Activated CD4-positive, alpha-beta T cell treated with anti-CD3 and anti-CD28 coated beads for 48 hours (primary cell): ENCODE data around the gene BCL2L13.
A peak's percentile ranks its signal among the peaks of the same experiment; 100 is the strongest.
"Not testable (repeated sequence)": the region's sequence is repeated elsewhere in the genome, so short reads cannot be mapped to it uniquely, and the experiment has no call there.

Source experiments
- DNase-seq: peaks from one replicate; pipeline ENCODE4 v3.0.0-alpha.2; 2020

Gene BCL2L13

GRCh38 chr22:17732251-17732854, 93.8 kb downstream of the BCL2L13 start:
- no peak for DNase-seq

DNA sequence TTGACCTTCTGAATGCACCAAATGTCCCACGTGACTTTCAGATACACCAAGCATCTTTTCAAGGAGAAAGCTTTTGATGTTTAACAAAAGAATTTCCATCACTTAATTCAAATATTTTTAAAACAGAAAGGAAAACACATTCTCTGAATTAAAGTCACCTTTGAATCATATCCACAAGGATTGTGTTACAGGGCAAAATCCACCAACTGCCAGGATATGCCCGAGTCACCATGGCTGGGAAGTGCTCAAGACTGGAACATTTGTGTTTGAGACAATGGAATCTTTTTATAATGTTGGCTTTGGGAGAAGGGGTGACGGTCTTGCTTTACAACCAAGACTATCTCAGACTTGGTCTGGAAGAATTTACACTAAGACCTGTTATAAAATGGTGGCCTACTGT, 94.9 kb downstream of the BCL2L13 start:
- DNase-seq: no peak

DNA sequence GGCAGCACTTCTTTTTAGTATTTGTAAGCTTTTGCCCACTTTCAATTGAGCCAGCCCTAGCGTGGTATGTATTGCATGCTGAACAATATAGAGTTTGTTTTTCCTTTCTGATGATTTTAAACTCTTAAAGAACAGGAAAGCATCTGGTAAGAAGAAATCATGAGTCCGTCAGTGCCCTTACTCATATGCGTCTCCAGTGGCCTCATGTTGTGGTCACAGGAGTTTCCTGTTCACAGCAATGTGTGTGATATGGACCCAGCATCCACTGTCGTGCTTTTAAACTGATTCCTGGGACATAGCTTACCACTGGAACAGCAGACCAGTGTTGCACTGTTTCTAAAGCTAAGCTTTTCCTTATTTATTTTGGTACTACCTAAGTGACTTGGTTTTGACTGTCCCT, 95.6 kb downstream of the BCL2L13 start:
- peak; percentile 48 for DNase-seq

- no peak for DNase-seq
Measured at GRCh38 chr22:17738386-17739128, 100.0 kb downstream of the BCL2L13 start.

DNA sequence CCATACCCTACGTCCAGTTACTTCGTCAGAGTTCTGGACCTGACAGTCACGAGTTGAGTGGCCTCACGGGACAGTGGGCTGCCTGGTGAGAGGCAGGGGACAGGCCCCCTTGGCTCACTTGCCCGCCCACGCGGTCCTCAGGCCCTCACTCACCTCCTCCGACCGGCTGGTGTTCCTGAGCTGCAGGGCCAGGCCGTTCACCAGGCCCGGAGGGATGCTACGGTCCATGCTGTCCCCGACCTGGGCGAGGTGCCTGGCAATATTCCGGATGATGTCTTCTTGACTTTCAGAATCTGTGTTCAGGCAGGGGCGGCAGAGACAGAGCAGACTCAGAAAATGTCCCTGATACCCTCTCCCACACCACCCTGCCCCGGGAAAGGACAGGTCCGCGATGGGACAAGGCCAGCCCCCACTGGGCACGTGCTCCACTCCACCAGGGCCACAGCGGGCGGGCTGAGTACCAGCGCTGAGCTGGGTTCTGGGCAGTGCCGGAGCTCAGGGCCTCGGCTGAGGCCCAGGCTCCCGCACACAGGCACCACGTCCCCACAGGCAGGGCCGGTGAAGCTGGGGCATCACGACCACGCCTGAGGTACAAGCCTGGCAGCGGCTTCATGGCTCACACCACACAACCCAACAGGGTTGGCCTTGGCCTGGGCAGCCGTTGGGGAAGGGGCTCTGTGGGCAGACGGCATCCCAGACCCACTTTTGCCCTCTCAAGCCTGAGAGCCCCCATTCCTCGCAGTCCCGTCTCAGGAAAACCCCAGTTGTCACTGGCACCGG, 100.8 kb downstream of the BCL2L13 start:
- no peak for DNase-seq

DNA sequence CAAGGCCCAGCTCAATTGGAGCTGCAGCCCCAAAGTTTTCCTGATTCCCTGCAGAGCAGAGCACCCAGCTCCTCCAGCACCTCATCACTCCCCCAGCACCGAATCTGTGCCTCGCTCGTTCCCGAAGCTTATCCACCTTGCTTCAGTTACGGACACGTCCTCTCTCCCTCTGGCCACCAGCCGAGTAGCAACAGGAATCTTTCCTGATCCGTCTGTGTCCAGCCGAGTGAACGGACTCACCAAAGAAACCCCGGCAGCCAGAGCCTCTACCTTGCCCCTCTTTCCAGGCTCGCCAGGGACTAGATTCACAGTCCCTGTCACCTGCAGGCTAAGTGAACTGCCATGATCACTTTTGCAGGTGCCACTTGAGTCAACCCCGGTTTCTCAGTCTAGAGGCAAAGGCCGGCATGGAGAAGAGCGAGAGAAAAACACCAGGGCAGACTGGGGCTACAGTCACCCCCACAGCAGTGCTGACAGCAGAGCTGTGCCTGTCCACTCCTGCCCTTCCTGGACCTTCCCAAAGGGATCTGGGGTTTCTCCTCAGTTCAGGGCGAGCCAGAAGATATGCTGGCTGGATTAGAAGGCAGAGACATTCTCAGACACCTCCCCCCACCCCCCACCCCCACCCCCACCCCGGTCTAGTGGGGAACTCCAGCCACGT, 103.4 kb downstream of the BCL2L13 start:
- no peak for DNase-seq

DNA sequence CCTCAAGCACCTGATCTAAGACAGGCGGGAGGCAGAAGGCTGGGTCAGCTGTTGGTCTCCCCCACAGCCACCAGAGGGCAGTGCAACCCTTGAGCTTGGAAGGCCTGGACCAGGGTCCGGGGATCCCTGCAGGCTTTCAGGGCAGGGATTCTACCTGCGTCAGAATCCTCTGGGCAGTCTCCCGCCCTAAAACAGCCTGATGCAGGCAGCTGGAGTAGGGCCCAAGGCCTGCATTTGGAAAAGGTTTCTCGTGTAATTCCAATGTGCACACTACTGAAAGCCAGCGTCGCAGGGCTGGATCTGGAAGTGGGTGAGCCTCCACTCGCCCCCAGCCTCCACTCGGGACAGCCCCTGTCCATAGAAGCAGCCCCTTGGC, 104.0 kb downstream of the BCL2L13 start:
- peak; percentile 81 for DNase-seq

- DNase-seq: no peak
Measured at GRCh38 chr22:17743661-17744411, 105.3 kb downstream of the BCL2L13 start.

GRCh38 chr22:17744430-17744829, 105.9 kb downstream of the BCL2L13 start:
- DNase-seq: no peak

GRCh38 chr22:17746916-17747315, 108.4 kb downstream of the BCL2L13 start:
- DNase-seq: no peak

DNA sequence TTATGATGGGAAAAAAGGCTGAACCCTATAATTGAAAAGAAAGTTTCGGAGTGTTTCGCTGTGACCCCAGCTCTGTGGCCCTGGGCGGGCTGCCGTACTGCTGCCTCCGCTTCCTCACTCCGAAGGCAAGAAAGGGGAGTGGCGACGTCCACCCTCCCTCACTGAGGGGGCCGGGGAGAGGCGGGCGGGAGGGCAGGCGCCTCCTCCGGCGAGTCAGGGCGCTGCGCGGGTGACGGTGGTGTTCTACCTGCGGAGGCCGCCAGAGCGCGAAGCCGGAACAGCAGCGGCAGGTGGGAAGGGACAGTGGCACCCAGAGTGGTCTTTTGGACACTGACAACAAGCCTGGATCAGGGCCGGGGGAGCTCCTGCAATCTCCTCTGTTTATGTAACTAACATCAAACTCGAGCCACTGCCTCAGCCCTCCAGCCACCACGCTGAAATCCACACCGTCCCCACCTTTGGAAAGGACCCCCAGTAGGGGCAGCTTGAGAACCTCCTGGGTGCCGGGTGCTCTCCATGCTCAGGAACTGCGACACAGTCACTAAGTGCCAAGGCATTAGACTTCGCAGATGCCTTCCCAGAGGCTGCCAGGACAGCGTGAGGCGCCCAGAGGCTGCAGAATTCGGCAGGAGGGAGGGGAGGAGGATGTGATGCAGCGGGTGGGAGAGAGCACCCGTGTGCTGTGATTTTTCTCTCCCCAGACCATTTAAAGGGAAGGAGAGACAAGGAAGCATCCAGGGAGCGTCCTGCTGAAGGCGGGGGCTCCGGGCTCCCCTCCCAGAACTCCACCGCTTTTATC, 110.2 kb downstream of the BCL2L13 start:
- no peak for DNase-seq

- DNase-seq: no peak
Measured at GRCh38 chr22:17749605-17750395, 111.2 kb downstream of the BCL2L13 start.

GRCh38 chr22:17751596-17751995, 113.0 kb downstream of the BCL2L13 start:
- DNase-seq: no peak

DNA sequence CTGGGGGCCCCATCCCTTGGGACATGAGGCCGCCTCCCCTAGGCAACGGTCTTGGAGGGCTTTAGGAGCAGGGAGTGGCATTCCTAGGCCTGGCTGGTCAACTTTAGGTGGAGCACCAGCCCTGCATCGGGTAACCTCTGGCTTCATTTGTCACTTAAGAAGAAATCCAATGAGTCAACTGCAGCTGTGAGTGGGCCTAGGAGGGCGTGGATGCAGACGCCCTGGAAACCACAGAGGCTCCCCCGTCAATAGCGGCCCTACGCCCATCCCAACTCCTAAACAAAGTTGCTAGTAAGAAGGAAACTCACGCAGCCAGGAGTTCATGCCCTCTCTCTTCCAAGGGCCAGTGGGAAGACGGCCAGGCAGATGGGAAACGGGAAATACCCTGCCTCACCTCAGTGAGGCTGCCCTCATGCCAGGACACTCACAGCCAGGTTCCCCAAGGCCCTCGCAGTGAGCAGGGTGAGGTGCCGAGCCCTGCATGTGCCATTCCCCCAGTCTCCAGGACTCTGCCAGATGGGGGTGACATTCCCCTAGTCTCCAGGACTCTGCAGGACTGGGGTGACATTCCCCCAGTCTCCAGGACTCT, 114.9 kb downstream of the BCL2L13 start:
- no peak for DNase-seq

DNA sequence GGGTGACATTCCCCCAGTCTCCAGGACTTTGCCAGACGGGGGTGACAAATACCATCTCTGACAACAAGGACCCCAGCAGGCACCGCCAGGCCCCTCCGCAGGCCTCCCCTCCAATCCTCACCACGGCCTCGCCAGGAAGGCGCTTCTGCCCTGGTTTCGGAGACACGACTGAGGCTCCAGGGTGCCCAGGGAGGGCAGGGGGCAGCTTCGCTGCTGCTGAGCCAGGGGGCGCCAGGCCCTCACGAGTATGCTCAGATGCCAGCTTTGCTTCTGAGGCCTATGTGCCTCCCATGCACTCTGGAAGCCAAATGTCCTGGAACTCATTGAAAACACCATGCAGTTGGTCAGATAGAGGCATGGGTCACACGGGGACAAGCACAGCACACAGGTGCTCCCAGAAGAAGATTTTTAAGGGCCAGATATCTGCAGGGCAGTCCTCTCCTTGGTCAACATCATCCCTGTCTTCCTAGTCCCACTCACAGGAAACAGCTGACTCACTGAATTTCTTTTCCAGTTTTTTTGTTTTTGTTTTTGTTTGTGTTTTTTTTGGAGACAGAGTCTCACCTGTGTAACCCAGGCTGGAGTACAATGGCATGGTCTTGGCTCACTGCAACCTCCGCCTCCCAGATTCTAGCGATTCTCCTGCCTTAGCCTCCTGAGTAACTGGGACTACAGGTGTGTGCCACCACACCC, 115.8 kb downstream of the BCL2L13 start:
- DNase-seq: peak; percentile 57

DNA sequence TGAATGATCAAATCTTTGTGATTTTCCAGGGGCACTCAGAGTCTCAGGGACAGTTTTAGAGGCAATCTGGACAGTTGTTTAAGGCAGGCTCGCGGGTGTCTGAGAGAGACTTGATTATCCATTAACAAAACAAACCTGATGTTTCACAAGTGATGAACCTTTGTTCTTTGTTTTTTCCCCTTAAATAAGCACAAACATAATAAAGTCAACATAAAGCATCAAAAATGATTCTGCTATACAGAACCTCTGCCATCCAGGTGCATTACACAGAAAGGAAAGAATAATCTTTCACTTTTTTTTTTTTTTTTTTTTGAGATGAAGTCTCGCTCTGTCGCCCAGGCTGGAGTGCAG, 122.6 kb downstream of the BCL2L13 start:
- DNase-seq: no peak

GRCh38 chr22:17763442-17763841, 124.9 kb downstream of the BCL2L13 start:
- DNase-seq: not testable (repeated sequence)

GRCh38 chr22:17764036-17764435, 125.5 kb downstream of the BCL2L13 start:
- no peak for DNase-seq

- DNase-seq: not testable (repeated sequence)
Measured at GRCh38 chr22:17764852-17765251, 126.3 kb downstream of the BCL2L13 start.
